Trophoblast cell (in vitro differentiated cells and primary cell): ENCODE data around the gene PRR15.

ENCODE experiments used
- DNase-seq, 2 donors: peaks; one replicate each; pipeline ENCODE4 v3.0.0-alpha.2; 2016
- H2AFZ ChIP-seq: 2 replicates; pipeline ENCODE4 v1.6.1; 2013; ENCODE audit warnings: low read length, moderate library complexity, mild to moderate bottlenecking; ENCODE audit not compliant: insufficient read depth, poor library complexity
- H2AK5ac ChIP-seq: 2 replicates; pipeline ENCODE4 v1.6.1; 2013; ENCODE audit warnings: mild to moderate bottlenecking, low read length
- H2BK120ac ChIP-seq: 2 replicates; pipeline ENCODE4 v1.6.1; 2013; ENCODE audit warnings: low read length, mild to moderate bottlenecking, moderate library complexity; ENCODE audit not compliant: insufficient read depth, poor library complexity
- H2BK12ac ChIP-seq: 2 replicates; pipeline ENCODE4 v1.6.1; 2013; ENCODE audit warnings: mild to moderate bottlenecking, low read length, moderate library complexity
- H2BK5ac ChIP-seq: 2 replicates; pipeline ENCODE4 v1.6.1; 2013; ENCODE audit warnings: low read length, low read depth, moderate library complexity, mild to moderate bottlenecking; ENCODE audit not compliant: poor library complexity
- H3K14ac ChIP-seq: 2 replicates; pipeline ENCODE4 v1.6.1; 2013; ENCODE audit warnings: mild to moderate bottlenecking, low read length
- H3K18ac ChIP-seq: 2 replicates; pipeline ENCODE4 v1.6.1; 2013; ENCODE audit warnings: mild to moderate bottlenecking, low read length
- H3K23ac ChIP-seq: 2 replicates; pipeline ENCODE4 v1.6.1; 2013; ENCODE audit warnings: low read length
- H3K27ac ChIP-seq: 2 replicates; pipeline ENCODE4 v1.5.1; 2013; ENCODE audit warnings: low read depth, mild to moderate bottlenecking, inconsistent platforms, low read length, moderate library complexity
- H3K27me3 ChIP-seq: 2 replicates; pipeline ENCODE4 v1.6.1; 2013; ENCODE audit warnings: inconsistent platforms, mild to moderate bottlenecking, low read length, moderate library complexity; ENCODE audit not compliant: insufficient read depth
- H3K36me3 ChIP-seq, 2 experiments: 1 replicate in 1 of 2; 2 replicates in 1 of 2; pipeline ENCODE4 v1.6.1; 2013; ENCODE audit warnings: low read length in 2 of 2, mild to moderate bottlenecking in 2 of 2, moderate library complexity in 1 of 2; ENCODE audit not compliant: insufficient read depth in 2 of 2, control insufficient read depth in 1 of 2
- H3K4ac ChIP-seq: 2 replicates; pipeline ENCODE4 v1.6.1; 2013; ENCODE audit warnings: low read depth, mild to moderate bottlenecking, low read length, moderate library complexity
- H3K4me1 ChIP-seq, 2 experiments: 1 replicate in 1 of 2; 2 replicates in 1 of 2; pipeline ENCODE4 v1.6.1; 2013; ENCODE audit warnings: low read length in 2 of 2, mild to moderate bottlenecking in 2 of 2, moderate library complexity in 1 of 2; ENCODE audit not compliant: insufficient read depth in 2 of 2, control insufficient read depth in 1 of 2
- H3K4me2 ChIP-seq: 2 replicates; pipeline ENCODE4 v1.6.1; 2013; ENCODE audit warnings: inconsistent platforms, mild to moderate bottlenecking, low read length, moderate library complexity
- H3K4me3 ChIP-seq: 2 replicates; pipeline ENCODE4 v1.5.1; 2013; ENCODE audit warnings: mild to moderate bottlenecking, low read depth, low read length, inconsistent platforms
- H3K79me1 ChIP-seq: one replicate; pipeline ENCODE4 v1.6.1; 2013; ENCODE audit warnings: low read length
- H3K79me2 ChIP-seq: 2 replicates; pipeline ENCODE4 v1.6.1; 2013; ENCODE audit warnings: low read length, mild to moderate bottlenecking; ENCODE audit not compliant: control insufficient read depth, insufficient read depth, poor library complexity
- H3K9ac ChIP-seq: 2 replicates; pipeline ENCODE4 v1.6.1; 2013; ENCODE audit warnings: mild to moderate bottlenecking, low read length
- H3K9me3 ChIP-seq: 2 replicates; pipeline ENCODE4 v1.6.1; 2013; ENCODE audit warnings: low read depth, mild to moderate bottlenecking, control low read depth, inconsistent platforms, low read length; ENCODE audit not compliant: insufficient read depth
- H4K12ac ChIP-seq: 2 replicates; pipeline ENCODE4 v1.6.1; 2013; ENCODE audit warnings: low read depth, mild to moderate bottlenecking, low read length, moderate library complexity
- H4K8ac ChIP-seq: 2 replicates; pipeline ENCODE4 v1.6.1; 2013; ENCODE audit warnings: low read depth, mild to moderate bottlenecking, low read length, moderate library complexity
- H4K91ac ChIP-seq: one replicate; pipeline ENCODE4 v1.6.1; 2013; ENCODE audit warnings: low read depth, mild to moderate bottlenecking, low read length, moderate library complexity
- WGBS: extraction: QIAGEN DNeasy Blood & Tissue Kit; methylation state at CpG from one replicate; pipeline ENCODE4 v1.1.7; 2013; ENCODE audit warnings: missing lambda C conversion rate; ENCODE audit not compliant: insufficient read length, insufficient coverage; ENCODE audit errors: extremely low coverage; 5-methylcytosine and 5-hydroxymethylcytosine counted together

PRR15 gene

GRCh38 chr7:29610086-29610485 lies 46.5 kb downstream of the PRR15 start:
- H4K91ac ChIP-seq, result no peak overlapping the region
- no peak overlapping the region for H3K14ac ChIP-seq
- H2BK5ac ChIP-seq, result no peak overlapping the region
- no peak overlapping the region for H2BK12ac ChIP-seq
- no peak overlapping the region for H3K27ac ChIP-seq
- H2BK120ac ChIP-seq, result no peak overlapping the region
- no peak overlapping the region for H2AFZ ChIP-seq
- no peak for DNase-seq
- peaks cover 18% of the 10 kb centered on the region for H3K79me1 ChIP-seq
- WGBS, result no CpG with 5 or more reads among the region's 2 CpGs
- no peak overlapping the region for H4K12ac ChIP-seq
- H3K9me3 ChIP-seq, result peaks cover 1% of the 10 kb centered on the region
- H3K4me2 ChIP-seq, result no peak overlapping the region
- H4K8ac ChIP-seq, result no peak overlapping the region
- H3K18ac ChIP-seq, result no peak overlapping the region
- H3K23ac ChIP-seq, result no peak overlapping the region
- H2AK5ac ChIP-seq, result no peak overlapping the region
- no peak overlapping the region for H3K9ac ChIP-seq
- H3K27me3 ChIP-seq, result no peaks in the 10 kb centered on the region
- no peak overlapping the region for H3K4me3 ChIP-seq
- no peaks in the 10 kb centered on the region for H3K79me2 ChIP-seq
- no peak overlapping the region for H3K4ac ChIP-seq
- peaks cover 20 to 29% of the 10 kb centered on the region in 2 experiments for H3K4me1 ChIP-seq
- no peaks in the 10 kb centered on the region for H3K36me3 ChIP-seq

GRCh38 chr7:29611941-29612544 lies 48.4 kb downstream of the PRR15 start:
- Histone ChIP-seq H2BK12ac (no peak overlapping the region), H3K27ac (no peak overlapping the region), H2BK5ac (no peak overlapping the region), H3K79me1 (peaks cover 13% of the 10 kb centered on the region), H4K91ac (no peak overlapping the region), H2AK5ac (no peak overlapping the region), H3K14ac (no peak overlapping the region), H3K36me3 (no peaks in the 10 kb centered on the region), H3K4me3 (no peak overlapping the region), H3K9ac (no peak overlapping the region), H3K79me2 (no peaks in the 10 kb centered on the region), H3K4ac (no peak overlapping the region), H3K9me3 (peaks cover 1% of the 10 kb centered on the region), H3K4me2 (no peak overlapping the region), H3K18ac (no peak overlapping the region), H2AFZ (no peak overlapping the region), H3K4me1 (peaks cover 15 to 24% of the 10 kb centered on the region in 2 experiments), H3K27me3 (no peaks in the 10 kb centered on the region), H2BK120ac (no peak overlapping the region), H4K8ac (no peak overlapping the region), H4K12ac (no peak overlapping the region), H3K23ac (no peak overlapping the region)
- WGBS, result 100% methylated on average over 1 of the region's 4 CpGs
- DNase-seq, result no peak

GRCh38 chr7:29612596-29612995 lies 49.0 kb downstream of the PRR15 start:
- Histone ChIP-seq H3K79me2 (no peaks in the 10 kb centered on the region), H3K4me3 (no peak overlapping the region), H2AFZ (no peak overlapping the region), H3K4ac (no peak overlapping the region), H3K27ac (no peak overlapping the region), H2BK12ac (no peak overlapping the region), H3K23ac (no peak overlapping the region), H2BK120ac (no peak overlapping the region), H4K8ac (no peak overlapping the region), H3K18ac (no peak overlapping the region), H3K27me3 (no peaks in the 10 kb centered on the region), H3K9me3 (peaks cover 1% of the 10 kb centered on the region), H4K12ac (no peak overlapping the region), H2BK5ac (no peak overlapping the region), H4K91ac (no peak overlapping the region), H3K36me3 (no peaks in the 10 kb centered on the region), H3K79me1 (peaks cover 9% of the 10 kb centered on the region), H3K14ac (no peak overlapping the region), H2AK5ac (no peak overlapping the region), H3K4me1 (peaks cover 9 to 19% of the 10 kb centered on the region in 2 experiments), H3K4me2 (no peak overlapping the region), H3K9ac (no peak overlapping the region)
- no CpG with 5 or more reads among the region's 2 CpGs for WGBS
- no peak for DNase-seq

DNA sequence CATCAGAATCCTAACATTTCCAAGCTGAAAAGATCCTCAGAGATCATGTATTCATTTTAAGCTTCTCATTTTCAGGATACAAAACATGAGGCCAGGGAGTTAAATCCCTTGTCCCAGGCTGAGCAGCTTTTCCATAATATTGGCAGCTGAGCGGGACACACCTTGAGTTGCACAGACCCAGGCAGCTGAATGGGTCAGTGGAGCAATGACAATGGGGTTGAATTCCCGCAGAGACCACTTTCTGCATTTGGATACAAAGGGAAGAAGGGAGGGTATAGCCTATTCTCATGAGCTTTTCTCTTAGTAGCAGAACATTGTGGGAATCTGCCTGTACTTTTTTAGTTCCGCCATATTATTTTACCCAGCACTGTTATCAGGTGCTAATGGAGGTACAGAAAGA lies 49.5 kb downstream of the PRR15 start:
- Histone ChIP-seq H3K36me3 (no peaks in the 10 kb centered on the region), H3K27me3 (no peaks in the 10 kb centered on the region), H3K79me1 (peaks cover 9% of the 10 kb centered on the region), H3K4ac (no peak overlapping the region), H2BK5ac (no peak overlapping the region), H3K18ac (no peak overlapping the region), H2BK120ac (no peak overlapping the region), H4K91ac (no peak overlapping the region), H2AK5ac (no peak overlapping the region), H3K23ac (no peak overlapping the region), H4K8ac (no peak overlapping the region), H4K12ac (no peak overlapping the region), H2BK12ac (no peak overlapping the region), H3K4me3 (no peak overlapping the region), H3K79me2 (no peaks in the 10 kb centered on the region), H3K9ac (no peak overlapping the region), H3K27ac (no peak overlapping the region), H2AFZ (no peak overlapping the region), H3K4me1 (peaks cover 9 to 16% of the 10 kb centered on the region in 2 experiments), H3K4me2 (no peak overlapping the region), H3K9me3 (peaks cover 1% of the 10 kb centered on the region), H3K14ac (no peak overlapping the region)
- DNase-seq, result no peak
- no CpG with 5 or more reads among the region's 3 CpGs for WGBS
